Skeletal muscle tissue (tissue), 4 donors: ENCODE results near the gene WDR74. TPM values are rescaled to one million over a fixed set of nuclear protein-coding genes. Genes with fewer than 3 reads are reported as not detected.

ENCODE experiments used
- H3K27ac ChIP-seq: one replicate; pipeline ENCODE4 v1.7.0; 2013; ENCODE audit warnings: mild to moderate bottlenecking, low read depth, low read length, inconsistent platforms
- H3K27me3 ChIP-seq, 3 donors: one replicate each; pipeline ENCODE4 v1.7.0; 2013; ENCODE audit warnings: low read length in 3 of 3; ENCODE audit not compliant: control insufficient read depth in 3 of 3, insufficient read depth in 3 of 3
- H3K36me3 ChIP-seq, 3 donors: one replicate each; pipeline ENCODE4 v1.7.0; 2013; ENCODE audit warnings: low read length in 3 of 3; ENCODE audit not compliant: control insufficient read depth in 3 of 3, insufficient read depth in 3 of 3
- H3K4me1 ChIP-seq, 3 donors: one replicate each; pipeline ENCODE4 v1.7.0; 2013; ENCODE audit warnings: low read length in 3 of 3, mild to moderate bottlenecking in 3 of 3; ENCODE audit not compliant: control insufficient read depth in 3 of 3, insufficient read depth in 3 of 3
- H3K4me3 ChIP-seq, 3 donors: one replicate each; pipeline ENCODE4 v1.7.0; 2013; ENCODE audit warnings: low read length in 3 of 3
- H3K9ac ChIP-seq, 3 donors: one replicate each; pipeline ENCODE4 v1.7.0; 2013; ENCODE audit warnings: low read length in 3 of 3, mild to moderate bottlenecking in 3 of 3, moderate library complexity in 2 of 3, low read depth in 1 of 3
- H3K9me3 ChIP-seq, 3 donors: one replicate each; pipeline ENCODE4 v1.7.0; 2013; ENCODE audit warnings: low read length in 3 of 3; ENCODE audit not compliant: control insufficient read depth in 3 of 3
- total RNA-seq: library from RNA; depleted of rRNA; stranded (reverse); fragments of >200 nt; gene quantifications from one replicate; pipeline ENCODE4 v1.2.3, GENCODE V29; 2014
- donor health status: Osteomylitis.

Gene WDR74
- total RNA-seq, 1 donor from 2014 or later, result 65.8 TPM

DNA sequence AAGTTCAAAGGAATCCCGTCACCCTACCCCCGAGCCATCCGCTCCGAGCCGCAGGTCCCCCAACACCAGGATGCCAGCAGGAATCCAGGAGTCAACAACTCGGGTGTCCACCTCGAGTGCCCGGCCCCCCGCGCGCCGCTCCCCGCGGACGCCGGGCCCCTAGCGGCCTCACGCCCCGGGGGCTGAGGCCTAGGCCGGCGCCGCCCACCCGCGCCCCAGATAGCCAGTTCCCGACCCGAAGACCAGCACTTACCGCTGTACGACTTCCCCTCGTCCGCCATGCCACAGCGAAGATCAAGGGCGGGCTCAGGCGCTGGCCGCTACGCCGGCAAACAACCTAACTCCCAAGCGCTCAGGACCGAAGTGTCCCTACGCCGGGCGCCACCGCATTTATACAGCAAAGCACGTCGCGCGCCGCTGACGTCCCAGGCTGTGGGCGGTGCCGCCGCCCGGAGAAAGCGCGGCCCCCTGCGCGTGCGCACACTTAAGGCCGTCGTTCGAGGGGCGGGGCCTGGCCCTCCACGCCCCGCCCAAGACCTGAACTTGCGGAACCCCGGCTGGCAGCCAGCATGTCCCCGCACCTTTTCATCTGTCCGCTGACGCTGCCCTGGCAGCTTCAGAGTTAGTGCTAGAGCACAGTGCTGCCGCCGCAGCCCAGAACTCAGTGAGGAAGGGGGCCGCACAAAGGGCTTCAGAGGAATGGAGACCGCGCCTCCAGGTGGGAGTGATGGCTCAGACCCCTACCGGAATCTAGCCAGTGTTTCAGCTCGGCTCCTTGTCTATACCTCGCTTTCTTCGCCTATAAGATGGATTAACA, 34.1 kb downstream of the WDR74 start, which contains the start of gene NXF1:
Gene NXF1 (minus strand): TSS at position 365 of the 817 bp plus-strand sequence. CDS start 84 bp downstream, at position 281.
- Histone ChIP-seq H3K9me3 (no peaks in the 10 kb centered on the region), H3K9ac (peak within 1 kb of the TSS; percentile 95 to 97 (median 96)), H3K27me3 (no peaks in the 10 kb centered on the region), H3K27ac (peak within 1 kb of the TSS; percentile 97), H3K4me3 (peak within 1 kb of the TSS; percentile 88 to 94 (median 89)), H3K36me3 (peaks cover 28 to 32% (median 31%) of the 10 kb centered on the region in 3 donors), H3K4me1 (peaks cover 22 to 28% (median 26%) of the 10 kb centered on the region in 3 donors)

DNA sequence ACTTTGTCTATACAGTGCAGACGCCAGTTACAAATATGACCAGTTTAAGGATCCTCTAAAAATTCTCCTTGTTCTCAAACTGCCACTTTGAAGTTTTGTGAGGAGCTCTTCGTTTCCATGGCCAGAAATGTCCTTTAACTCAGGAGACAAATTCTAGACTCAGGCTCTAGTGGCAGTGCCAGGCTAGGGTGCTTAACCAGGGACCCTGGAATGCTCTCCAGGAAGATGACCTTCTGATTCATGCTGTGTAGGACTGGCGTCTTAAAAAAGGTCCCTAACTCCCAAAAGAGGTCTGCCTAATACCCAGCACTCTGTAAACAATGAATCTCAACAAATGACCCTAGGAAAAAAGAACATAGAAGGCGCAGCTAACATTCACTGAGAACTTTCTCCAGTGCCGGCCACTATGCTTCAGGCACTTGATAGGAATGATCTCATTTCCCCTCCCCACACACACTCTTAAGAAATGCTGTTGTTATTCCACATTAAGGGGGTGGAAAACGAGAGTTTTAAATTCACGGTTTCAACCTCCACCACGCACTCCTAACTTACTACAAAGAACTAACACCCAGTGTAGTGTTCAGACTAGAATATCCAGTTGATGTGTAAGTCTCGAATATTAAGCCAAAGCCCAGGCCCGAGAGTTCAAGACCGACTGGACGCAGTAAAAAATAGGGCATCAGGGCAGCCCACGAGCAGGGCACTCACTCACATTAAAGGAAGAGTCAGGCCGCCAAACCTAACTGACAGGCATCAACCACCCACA, 34.9 kb downstream of the WDR74 start:
- Histone ChIP-seq H3K4me1 (peaks cover 22 to 28% (median 26%) of the 10 kb centered on the region in 3 donors), H3K9ac (peak overlapping the region; percentile 95 to 96 (median 96)), H3K9me3 (no peaks in the 10 kb centered on the region), H3K27ac (peak overlapping the region; percentile 97), H3K36me3 (peaks cover 36 to 40% (median 39%) of the 10 kb centered on the region in 3 donors), H3K4me3 (peak overlapping the region; percentile 88 to 94 (median 89)), H3K27me3 (no peaks in the 10 kb centered on the region)

GRCh38 chr11:62801071-62801470, 38.3 kb downstream of the WDR74 start:
- Histone ChIP-seq H3K36me3 (peaks cover 66 to 73% (median 66%) of the 10 kb centered on the region in 3 donors), H3K9ac (no peak overlapping the region), H3K4me3 (no peak overlapping the region), H3K9me3 (no peaks in the 10 kb centered on the region), H3K27me3 (no peaks in the 10 kb centered on the region), H3K4me1 (peaks cover 12 to 18% (median 18%) of the 10 kb centered on the region in 3 donors), H3K27ac (no peak overlapping the region)

DNA sequence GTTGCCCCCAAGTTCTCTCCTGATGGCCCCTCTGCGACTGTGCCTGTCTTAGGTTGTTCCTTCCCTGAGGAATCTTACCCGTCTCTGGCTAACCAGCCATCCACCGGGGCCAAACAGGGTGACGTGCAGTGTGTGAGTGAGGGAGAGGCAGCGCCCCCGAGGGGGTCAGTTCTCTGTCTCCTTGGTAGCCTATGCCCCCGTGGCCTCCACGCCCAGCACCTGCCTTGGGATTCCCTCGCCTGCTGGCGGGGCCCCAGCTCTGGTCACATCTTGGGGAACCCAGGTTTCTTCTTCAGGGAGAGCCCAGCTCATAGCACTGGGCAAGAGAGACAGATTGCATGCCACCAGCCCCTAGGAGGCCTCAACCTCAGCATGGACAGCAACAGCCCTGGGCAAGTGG, 39.9 kb downstream of the WDR74 start:
- Histone ChIP-seq H3K4me3 (no peak overlapping the region), H3K36me3 (peaks cover 78 to 87% (median 81%) of the 10 kb centered on the region in 3 donors), H3K9me3 (no peaks in the 10 kb centered on the region), H3K27me3 (no peaks in the 10 kb centered on the region), H3K4me1 (peaks cover 10 to 13% (median 13%) of the 10 kb centered on the region in 3 donors), H3K9ac (peak overlapping the region in 1 of 3 donors; percentile 25), H3K27ac (no peak overlapping the region)

GRCh38 chr11:62796281-62796680, 43.1 kb downstream of the WDR74 start:
- no peak overlapping the region for H3K4me3 ChIP-seq
- peaks cover 73 to 83% (median 77%) of the 10 kb centered on the region in 3 donors for H3K36me3 ChIP-seq
- peaks cover 9 to 12% (median 12%) of the 10 kb centered on the region in 3 donors for H3K4me1 ChIP-seq
- H3K9ac ChIP-seq, result no peak overlapping the region
- no peaks in the 10 kb centered on the region for H3K9me3 ChIP-seq
- H3K27me3 ChIP-seq, result no peaks in the 10 kb centered on the region
- no peak overlapping the region for H3K27ac ChIP-seq

DNA sequence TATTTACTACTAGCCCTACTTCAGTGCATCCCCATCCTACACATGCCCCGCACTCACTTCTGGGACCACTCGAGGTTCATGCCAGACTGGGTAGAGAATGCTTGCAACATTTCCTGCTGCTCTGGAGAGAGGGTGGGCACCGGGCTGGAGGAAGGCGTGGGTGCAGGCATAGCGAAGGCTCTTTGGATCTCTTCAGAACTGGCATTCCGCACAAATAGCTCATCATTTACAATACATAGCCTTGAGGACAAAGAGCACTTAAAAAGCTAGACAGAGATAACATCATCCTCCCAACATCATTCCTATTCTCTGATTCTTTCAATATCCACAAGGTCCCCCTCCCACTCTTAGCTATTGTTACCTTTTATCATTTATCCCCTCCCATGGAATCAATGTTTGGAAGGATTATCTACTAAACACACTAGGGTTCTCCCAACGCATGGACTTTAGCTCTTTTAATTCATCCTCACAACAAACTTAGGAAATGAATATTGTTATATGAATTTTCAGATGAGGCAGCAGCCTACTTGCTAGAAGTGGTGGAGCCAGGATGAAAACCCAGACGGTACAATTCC, 45.1 kb downstream of the WDR74 start:
- Histone ChIP-seq H3K27ac (no peak overlapping the region), H3K9me3 (no peaks in the 10 kb centered on the region), H3K36me3 (peaks cover 60 to 73% (median 73%) of the 10 kb centered on the region in 3 donors), H3K27me3 (no peaks in the 10 kb centered on the region), H3K4me3 (no peak overlapping the region), H3K4me1 (peaks cover 15 to 31% (median 28%) of the 10 kb centered on the region in 3 donors), H3K9ac (no peak overlapping the region)

DNA sequence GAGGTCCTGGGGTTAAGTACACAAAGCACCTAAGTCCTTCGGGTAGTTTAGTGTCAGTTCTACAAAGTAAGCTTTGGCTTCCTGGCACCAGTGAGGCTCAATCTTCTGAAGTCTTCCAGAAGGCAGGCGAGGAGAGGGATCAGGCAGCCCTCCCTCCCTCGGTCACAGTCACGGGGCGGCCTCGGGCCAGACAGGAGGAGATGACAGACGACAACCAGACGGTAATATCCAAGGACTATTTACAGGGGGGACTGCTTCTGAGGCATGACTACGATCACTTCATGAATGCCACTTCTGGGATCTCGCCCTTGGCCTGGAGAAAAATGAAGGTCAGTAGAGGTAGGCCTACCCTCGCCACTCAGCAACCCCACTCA, 47.2 kb downstream of the WDR74 start:
- H3K27ac ChIP-seq, result peak overlapping the region; percentile 37
- H3K4me1 ChIP-seq, result peaks cover 29 to 51% (median 36%) of the 10 kb centered on the region in 3 donors
- peaks cover 52 to 62% (median 59%) of the 10 kb centered on the region in 3 donors for H3K36me3 ChIP-seq
- H3K9ac ChIP-seq, result peak overlapping the region; percentile 43 to 97 (median 87)
- H3K9me3 ChIP-seq, result no peaks in the 10 kb centered on the region
- H3K4me3 ChIP-seq, result peak overlapping the region; percentile 85 to 94 (median 91)
- no peaks in the 10 kb centered on the region for H3K27me3 ChIP-seq

DNA sequence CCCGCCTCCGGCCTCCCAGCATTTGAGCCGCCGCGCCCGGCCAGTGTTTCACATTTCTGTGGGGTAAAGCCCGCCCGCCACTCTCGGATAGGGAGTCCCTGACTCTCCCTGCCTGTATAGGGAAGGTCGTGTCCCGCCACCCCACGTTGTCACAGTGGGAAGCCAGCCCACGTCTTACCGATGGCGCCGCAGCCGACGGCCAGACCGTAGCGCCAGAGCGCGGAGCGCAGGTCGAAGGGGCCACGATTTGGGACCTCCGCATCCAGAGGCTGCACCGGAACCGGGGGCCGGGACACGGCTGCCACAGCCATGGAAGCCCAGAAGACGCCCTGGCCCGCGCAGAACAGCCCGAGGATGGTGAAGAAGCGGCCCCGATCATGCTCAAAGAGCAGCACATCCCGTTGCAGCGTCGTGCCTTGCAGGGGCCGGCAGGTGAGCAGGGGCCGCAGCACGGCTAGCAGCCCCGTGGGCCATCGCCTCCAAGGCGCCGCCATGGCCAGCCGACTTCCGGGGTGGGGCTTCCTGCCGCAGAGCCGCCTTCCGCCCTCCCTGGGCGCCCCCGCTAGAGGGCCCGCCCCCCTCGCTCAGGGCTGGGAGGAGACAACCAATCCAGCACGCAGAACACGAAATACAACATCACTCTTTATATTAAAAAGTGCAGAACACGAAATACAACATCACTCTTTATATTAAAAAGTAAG, 47.7 kb downstream of the WDR74 start, which contains the start of gene TMEM223:
Gene TMEM223 (minus strand): TSS at position 506 of the 701 bp plus-strand sequence. CDS start 12 bp downstream, at position 494.
- H3K4me3 ChIP-seq, result peak within 1 kb of the TSS; percentile 85 to 94 (median 91)
- no peaks in the 10 kb centered on the region for H3K27me3 ChIP-seq
- H3K9me3 ChIP-seq, result no peaks in the 10 kb centered on the region
- H3K27ac ChIP-seq, result peak within 1 kb of the TSS; percentile 75
- peaks cover 49 to 57% (median 54%) of the 10 kb centered on the region in 3 donors for H3K36me3 ChIP-seq
- H3K4me1 ChIP-seq, result peaks cover 29 to 52% (median 36%) of the 10 kb centered on the region in 3 donors
- H3K9ac ChIP-seq, result peak within 1 kb of the TSS; percentile 85 to 97 (median 87)

DNA sequence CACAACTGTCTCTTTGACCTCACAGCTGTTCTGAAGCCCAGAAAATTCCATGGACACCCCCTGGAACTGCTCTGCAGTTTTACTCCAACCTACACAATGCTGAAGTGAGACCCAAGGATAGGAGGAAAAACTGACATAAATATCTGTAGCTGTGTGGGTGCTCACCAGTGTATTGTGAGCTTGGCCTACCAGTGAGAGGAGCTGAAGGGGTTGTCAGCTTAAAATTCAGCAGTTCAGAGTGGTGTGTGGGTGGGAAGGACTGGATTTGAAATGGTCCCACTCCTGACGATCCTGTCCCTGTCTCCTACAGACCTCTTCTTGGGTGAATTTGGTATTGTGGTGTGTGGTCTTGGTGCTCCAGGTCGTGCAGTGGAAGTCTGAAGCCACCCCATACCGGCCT, 49.8 kb downstream of the WDR74 start:
- H3K9me3 ChIP-seq, result no peaks in the 10 kb centered on the region
- no peak overlapping the region for H3K4me3 ChIP-seq
- H3K4me1 ChIP-seq, result peaks cover 38 to 64% (median 44%) of the 10 kb centered on the region in 3 donors
- H3K9ac ChIP-seq, result no peak overlapping the region
- H3K27me3 ChIP-seq, result no peaks in the 10 kb centered on the region
- no peak overlapping the region for H3K27ac ChIP-seq
- peaks cover 31 to 38% (median 34%) of the 10 kb centered on the region in 3 donors for H3K36me3 ChIP-seq
